WTC11 (cell line): ENCODE data around the gene CCSER2.

Experiments
- FOXP1 ChIP-seq: sonication (generic); formaldehyde crosslinking; IDR thresholded peaks from 2 replicates; pipeline ENCODE4 v1.8.0; 2022; ENCODE audit warnings: missing genetic modification reagents, mild to moderate bottlenecking, moderate library complexity, borderline replicate concordance
- JUN ChIP-seq: sonication (generic); formaldehyde crosslinking; IDR thresholded peaks from 2 replicates; pipeline ENCODE4 v1.8.0; 2023; ENCODE audit warnings: mild to moderate bottlenecking, missing genetic modification reagents
- NFE2L1 ChIP-seq: sonication (generic); formaldehyde crosslinking; IDR thresholded peaks from 2 replicates; pipeline ENCODE4 v1.8.1; 2023; ENCODE audit warnings: missing genetic modification reagents
- TEAD4 ChIP-seq: sonication (generic); formaldehyde crosslinking; IDR thresholded peaks from 2 replicates; pipeline ENCODE4 v1.8.0; 2022; ENCODE audit warnings: mild to moderate bottlenecking, missing genetic modification reagents
- ZNF121 ChIP-seq: sonication (generic); formaldehyde crosslinking; IDR thresholded peaks from 2 replicates; pipeline ENCODE4 v1.8.0; 2023; ENCODE audit warnings: missing genetic modification reagents
- TF ChIP-seq, protein P1 (sequence below): sonication (generic); formaldehyde crosslinking; IDR thresholded peaks from 2 replicates; pipeline ENCODE4 v1.8.1; 2023; ENCODE audit warnings: mild to moderate bottlenecking, missing genetic modification reagents
- TF ChIP-seq, protein P2 (sequence below): fragments of 200-600 bp; IDR thresholded peaks from 2 replicates; pipeline ENCODE4 v1.8.0; 2022; ENCODE audit warnings: antibody characterized with exemption
- TF ChIP-seq, protein P3 (sequence below): sonication (generic); formaldehyde crosslinking; IDR thresholded peaks from 2 replicates; pipeline ENCODE4 v1.8.1; 2023; ENCODE audit warnings: mild to moderate bottlenecking, missing genetic modification reagents
- TF ChIP-seq, protein P4 (sequence below): sonication (generic); formaldehyde crosslinking; IDR thresholded peaks from 2 replicates; pipeline ENCODE4 v1.8.1; 2023; ENCODE audit warnings: mild to moderate bottlenecking, missing genetic modification reagents, moderate library complexity
- TF ChIP-seq, protein P5 (sequence below): sonication (generic); formaldehyde crosslinking; IDR thresholded peaks from 2 replicates; pipeline ENCODE4 v1.8.0; 2022; ENCODE audit warnings: mild to moderate bottlenecking, missing genetic modification reagents

DNA sequence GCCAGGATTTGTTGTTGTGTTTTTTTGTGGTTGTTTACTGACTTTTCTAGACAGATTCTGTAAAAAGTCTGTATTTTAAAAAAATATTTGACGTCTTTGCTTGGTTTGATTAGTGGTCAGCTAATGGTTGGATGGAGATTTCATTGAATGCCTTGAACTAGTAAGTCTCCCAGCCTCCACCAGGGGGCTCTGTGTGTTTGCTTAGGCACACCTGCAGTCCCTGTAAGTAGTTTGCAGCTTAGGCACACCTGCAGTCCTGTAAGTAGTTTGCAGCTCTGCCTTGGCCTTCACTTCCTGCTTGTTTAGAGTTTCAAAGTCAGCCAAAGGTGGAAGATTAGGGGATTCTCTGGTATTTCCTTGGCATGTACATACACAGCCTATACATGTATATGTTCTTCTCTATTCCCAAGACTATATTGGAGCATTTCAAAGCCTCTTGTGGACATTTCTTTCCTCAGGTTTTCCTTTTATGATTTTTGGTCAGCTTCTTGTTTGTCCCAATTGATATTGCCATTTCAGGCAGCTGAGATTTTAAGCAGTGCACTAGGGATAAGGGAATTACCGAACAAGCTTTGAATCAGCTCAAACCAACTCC, 101.6 kb downstream of the CCSER2 start:
- TF ChIP-seq JUN (CRISPR knock-in tag): no peak
- TF ChIP-seq, protein P1, sequence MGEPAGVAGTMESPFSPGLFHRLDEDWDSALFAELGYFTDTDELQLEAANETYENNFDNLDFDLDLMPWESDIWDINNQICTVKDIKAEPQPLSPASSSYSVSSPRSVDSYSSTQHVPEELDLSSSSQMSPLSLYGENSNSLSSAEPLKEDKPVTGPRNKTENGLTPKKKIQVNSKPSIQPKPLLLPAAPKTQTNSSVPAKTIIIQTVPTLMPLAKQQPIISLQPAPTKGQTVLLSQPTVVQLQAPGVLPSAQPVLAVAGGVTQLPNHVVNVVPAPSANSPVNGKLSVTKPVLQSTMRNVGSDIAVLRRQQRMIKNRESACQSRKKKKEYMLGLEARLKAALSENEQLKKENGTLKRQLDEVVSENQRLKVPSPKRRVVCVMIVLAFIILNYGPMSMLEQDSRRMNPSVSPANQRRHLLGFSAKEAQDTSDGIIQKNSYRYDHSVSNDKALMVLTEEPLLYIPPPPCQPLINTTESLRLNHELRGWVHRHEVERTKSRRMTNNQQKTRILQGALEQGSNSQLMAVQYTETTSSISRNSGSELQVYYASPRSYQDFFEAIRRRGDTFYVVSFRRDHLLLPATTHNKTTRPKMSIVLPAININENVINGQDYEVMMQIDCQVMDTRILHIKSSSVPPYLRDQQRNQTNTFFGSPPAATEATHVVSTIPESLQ (CRISPR knock-in tag): no peak
- TF ChIP-seq, protein P2, sequence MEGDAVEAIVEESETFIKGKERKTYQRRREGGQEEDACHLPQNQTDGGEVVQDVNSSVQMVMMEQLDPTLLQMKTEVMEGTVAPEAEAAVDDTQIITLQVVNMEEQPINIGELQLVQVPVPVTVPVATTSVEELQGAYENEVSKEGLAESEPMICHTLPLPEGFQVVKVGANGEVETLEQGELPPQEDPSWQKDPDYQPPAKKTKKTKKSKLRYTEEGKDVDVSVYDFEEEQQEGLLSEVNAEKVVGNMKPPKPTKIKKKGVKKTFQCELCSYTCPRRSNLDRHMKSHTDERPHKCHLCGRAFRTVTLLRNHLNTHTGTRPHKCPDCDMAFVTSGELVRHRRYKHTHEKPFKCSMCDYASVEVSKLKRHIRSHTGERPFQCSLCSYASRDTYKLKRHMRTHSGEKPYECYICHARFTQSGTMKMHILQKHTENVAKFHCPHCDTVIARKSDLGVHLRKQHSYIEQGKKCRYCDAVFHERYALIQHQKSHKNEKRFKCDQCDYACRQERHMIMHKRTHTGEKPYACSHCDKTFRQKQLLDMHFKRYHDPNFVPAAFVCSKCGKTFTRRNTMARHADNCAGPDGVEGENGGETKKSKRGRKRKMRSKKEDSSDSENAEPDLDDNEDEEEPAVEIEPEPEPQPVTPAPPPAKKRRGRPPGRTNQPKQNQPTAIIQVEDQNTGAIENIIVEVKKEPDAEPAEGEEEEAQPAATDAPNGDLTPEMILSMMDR: peak; percentile 72
- TF ChIP-seq, protein P3, sequence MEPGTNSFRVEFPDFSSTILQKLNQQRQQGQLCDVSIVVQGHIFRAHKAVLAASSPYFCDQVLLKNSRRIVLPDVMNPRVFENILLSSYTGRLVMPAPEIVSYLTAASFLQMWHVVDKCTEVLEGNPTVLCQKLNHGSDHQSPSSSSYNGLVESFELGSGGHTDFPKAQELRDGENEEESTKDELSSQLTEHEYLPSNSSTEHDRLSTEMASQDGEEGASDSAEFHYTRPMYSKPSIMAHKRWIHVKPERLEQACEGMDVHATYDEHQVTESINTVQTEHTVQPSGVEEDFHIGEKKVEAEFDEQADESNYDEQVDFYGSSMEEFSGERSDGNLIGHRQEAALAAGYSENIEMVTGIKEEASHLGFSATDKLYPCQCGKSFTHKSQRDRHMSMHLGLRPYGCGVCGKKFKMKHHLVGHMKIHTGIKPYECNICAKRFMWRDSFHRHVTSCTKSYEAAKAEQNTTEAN (CRISPR knock-in tag): no peak
- no peak for TF ChIP-seq NFE2L1 (CRISPR knock-in tag)
- no peak for TF ChIP-seq FOXP1 (CRISPR knock-in tag)
- TF ChIP-seq, protein P4, sequence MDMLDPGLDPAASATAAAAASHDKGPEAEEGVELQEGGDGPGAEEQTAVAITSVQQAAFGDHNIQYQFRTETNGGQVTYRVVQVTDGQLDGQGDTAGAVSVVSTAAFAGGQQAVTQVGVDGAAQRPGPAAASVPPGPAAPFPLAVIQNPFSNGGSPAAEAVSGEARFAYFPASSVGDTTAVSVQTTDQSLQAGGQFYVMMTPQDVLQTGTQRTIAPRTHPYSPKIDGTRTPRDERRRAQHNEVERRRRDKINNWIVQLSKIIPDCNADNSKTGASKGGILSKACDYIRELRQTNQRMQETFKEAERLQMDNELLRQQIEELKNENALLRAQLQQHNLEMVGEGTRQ: no peak
- TF ChIP-seq, protein P5, sequence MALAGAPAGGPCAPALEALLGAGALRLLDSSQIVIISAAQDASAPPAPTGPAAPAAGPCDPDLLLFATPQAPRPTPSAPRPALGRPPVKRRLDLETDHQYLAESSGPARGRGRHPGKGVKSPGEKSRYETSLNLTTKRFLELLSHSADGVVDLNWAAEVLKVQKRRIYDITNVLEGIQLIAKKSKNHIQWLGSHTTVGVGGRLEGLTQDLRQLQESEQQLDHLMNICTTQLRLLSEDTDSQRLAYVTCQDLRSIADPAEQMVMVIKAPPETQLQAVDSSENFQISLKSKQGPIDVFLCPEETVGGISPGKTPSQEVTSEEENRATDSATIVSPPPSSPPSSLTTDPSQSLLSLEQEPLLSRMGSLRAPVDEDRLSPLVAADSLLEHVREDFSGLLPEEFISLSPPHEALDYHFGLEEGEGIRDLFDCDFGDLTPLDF (CRISPR knock-in tag): no peak
- TF ChIP-seq TEAD4 (CRISPR knock-in tag): no peak
- TF ChIP-seq ZNF121: no peak
